SK-N-SH (cell line): ENCODE data around the gene C16orf95. TPM values are rescaled to one million over a fixed set of nuclear protein-coding genes. Genes with fewer than 3 reads are reported as not detected.

ENCODE experiments used
- CTCF ChIA-PET: fragments of 300-600, 350-600 bp; formaldehyde crosslinking; extraction: SDS; loops from one replicate; lab custom pipeline; 2021; lab: Yijun Ruan, JAX
- POLR2A ChIA-PET: fragments of 350-600 bp; sonication (Branson Sonifier 250); formaldehyde crosslinking; extraction: SDS; loops from one replicate; lab custom pipeline; 2020; ENCODE audit warnings: antibody characterized with exemption, inconsistent platforms; lab: Yijun Ruan, JAX
- DNase-seq: peaks from one replicate; pipeline ENCODE4 v3.0.0; 2012
- H2AFZ ChIP-seq: fragments of 200-600 bp; sonication (generic); 2 replicates; pipeline ENCODE4 v1.8.1; 2016; ENCODE audit warnings: antibody characterized with exemption, mild to moderate bottlenecking, low read depth
- H3F3A ChIP-seq: fragments of 200-600 bp; sonication (generic); replicated peaks from 2 replicates; pipeline ENCODE3; 2016; ENCODE audit warnings: antibody characterized with exemption, mild to moderate bottlenecking; ENCODE audit not compliant: insufficient read depth
- H3K27ac ChIP-seq, 2 experiments: fragments of 200-500 bp in 1 of 2; fragments of 200-600 bp in 1 of 2; sonication (Bioruptor generic) in 1 of 2; sonication (generic), shearing (Covaris generic) in 1 of 2; 2 replicates each; pipeline versions ENCODE4 v1.5.1 to v1.6.1; 2014 to 2016; ENCODE audit warnings: low read depth in 2 of 2, inconsistent platforms in 1 of 2, low read length in 1 of 2, mild to moderate bottlenecking in 1 of 2, mixed read lengths in 1 of 2
- H3K27me3 ChIP-seq: fragments of 200-600 bp; sonication (generic), shearing (Covaris generic); 2 replicates; pipeline ENCODE4 v1.6.1; 2016; ENCODE audit warnings: mixed run types; ENCODE audit not compliant: insufficient read depth
- H3K36me3 ChIP-seq, 2 experiments: fragments of 200-500 bp in 1 of 2; fragments of 200-600 bp in 1 of 2; sonication (Bioruptor generic) in 1 of 2; sonication (generic) in 1 of 2; replicated peaks in 1 of 2; 2 replicates each; pipeline versions ENCODE3 to v1.5.1; 2014 to 2016; ENCODE audit warnings: low read length in 1 of 2, mild to moderate bottlenecking in 1 of 2; ENCODE audit not compliant: insufficient read depth in 2 of 2, control insufficient read depth in 1 of 2
- H3K4me1 ChIP-seq, 2 experiments: fragments of 200-500 bp in 1 of 2; fragments of 200-600 bp in 1 of 2; sonication (Bioruptor generic) in 1 of 2; sonication (generic), shearing (Covaris generic) in 1 of 2; 2 replicates each; pipeline versions ENCODE4 v1.5.1 to v1.6.1; 2014 to 2016; ENCODE audit warnings: low read depth in 1 of 2, low read length in 1 of 2, mixed run types in 1 of 2; ENCODE audit not compliant: insufficient read depth in 2 of 2, control insufficient read depth in 1 of 2
- H3K4me2 ChIP-seq: fragments of 200-600 bp; sonication (generic), shearing (Covaris generic); 2 replicates; pipeline ENCODE4 v1.6.1; 2017; ENCODE audit warnings: mixed run types
- H3K4me3 ChIP-seq, 2 experiments: fragments of 200-500 bp in 1 of 2; fragments of 200-600 bp in 1 of 2; sonication (Bioruptor generic) in 1 of 2; sonication (generic), shearing (Covaris generic) in 1 of 2; 2 replicates each; pipeline versions ENCODE4 v1.5.1 to v1.8.1; 2014 to 2016; ENCODE audit warnings: low read depth in 2 of 2, inconsistent platforms in 1 of 2, low read length in 1 of 2, mild to moderate bottlenecking in 1 of 2, mixed read lengths in 1 of 2, moderate library complexity in 1 of 2
- H3K79me2 ChIP-seq: fragments of 200-600 bp; sonication (generic); 2 replicates; pipeline ENCODE4 v1.8.1; 2017; ENCODE audit warnings: mild to moderate bottlenecking; ENCODE audit not compliant: insufficient read depth
- H3K9ac ChIP-seq: fragments of 200-600 bp; sonication (generic); 2 replicates; pipeline ENCODE4 v1.6.1; 2017; ENCODE audit warnings: mixed run types
- H3K9me2 ChIP-seq: fragments of 200-600 bp; sonication (generic); 2 replicates; pipeline ENCODE4 v1.6.1; 2017; ENCODE audit warnings: mixed run types
- H3K9me3 ChIP-seq: fragments of 200-600 bp; sonication (generic); 2 replicates; pipeline ENCODE4 v1.6.1; 2017; ENCODE audit warnings: mixed run types, mild to moderate bottlenecking, moderate library complexity
- H4K20me1 ChIP-seq: fragments of 200-600 bp; sonication (generic); 2 replicates; pipeline ENCODE4 v1.6.1; 2017; ENCODE audit warnings: mild to moderate bottlenecking, mixed run types; ENCODE audit not compliant: insufficient read depth
- ELF1 ChIP-seq: IDR thresholded peaks from 2 replicates; pipeline ENCODE4 v1.4.0; 2012
- FOXM1 ChIP-seq: IDR thresholded peaks from 2 replicates; pipeline ENCODE4 v1.4.0; 2012; ENCODE audit warnings: low read depth, mild to moderate bottlenecking
- GABPA ChIP-seq: IDR thresholded peaks from 2 replicates; pipeline ENCODE4 v1.4.0; 2012; ENCODE audit warnings: low read depth, mild to moderate bottlenecking
- MAX ChIP-seq: IDR thresholded peaks from 2 replicates; pipeline ENCODE4 v1.4.0; 2012; ENCODE audit warnings: low read depth
- NRF1 ChIP-seq: IDR thresholded peaks from 2 replicates; pipeline ENCODE4 v1.6.1; 2012; ENCODE audit warnings: low read depth, mild to moderate bottlenecking, low read length
- RAD21 ChIP-seq: IDR thresholded peaks from 2 replicates; pipeline ENCODE4 v1.6.1; 2012; ENCODE audit warnings: mild to moderate bottlenecking, low read length
- SMC3 ChIP-seq: IDR thresholded peaks from 2 replicates; pipeline ENCODE4 v1.6.1; 2012; ENCODE audit warnings: low read depth, low read length, improper control_type of control experiment
- TCF12 ChIP-seq: IDR thresholded peaks from 2 replicates; pipeline ENCODE4 v1.4.0; 2012
- WGBS: methylation state at CpG from one replicate; pipeline ENCODE4 v1.1.6; 2017; ENCODE audit warnings: low lambda C conversion rate; 5-methylcytosine and 5-hydroxymethylcytosine counted together
- polyA plus RNA-seq, 3 experiments: library from polyadenylated mRNA; depleted of rRNA; stranded (reverse); fragments of >200 nt; gene quantifications; 2 replicates each; pipeline ENCODE4 v1.2.3, GENCODE V29; 2012
- TF ChIP-seq, protein P1 (sequence below): fragments of 200-600 bp; sonication (generic); IDR thresholded peaks from 2 replicates; pipeline ENCODE4 v1.6.1; 2017; ENCODE audit warnings: antibody characterized with exemption, mild to moderate bottlenecking, moderate library complexity
- TF ChIP-seq, protein P2 (sequence below): IDR thresholded peaks from 2 replicates; pipeline ENCODE4 v1.6.1; 2012; ENCODE audit warnings: mild to moderate bottlenecking, low read depth, low read length, moderate library complexity

Gene C16orf95
- polyA plus RNA-seq, 1 of the 3 experiments (the other 2 are of a cell fraction): 5.0 TPM

DNA sequence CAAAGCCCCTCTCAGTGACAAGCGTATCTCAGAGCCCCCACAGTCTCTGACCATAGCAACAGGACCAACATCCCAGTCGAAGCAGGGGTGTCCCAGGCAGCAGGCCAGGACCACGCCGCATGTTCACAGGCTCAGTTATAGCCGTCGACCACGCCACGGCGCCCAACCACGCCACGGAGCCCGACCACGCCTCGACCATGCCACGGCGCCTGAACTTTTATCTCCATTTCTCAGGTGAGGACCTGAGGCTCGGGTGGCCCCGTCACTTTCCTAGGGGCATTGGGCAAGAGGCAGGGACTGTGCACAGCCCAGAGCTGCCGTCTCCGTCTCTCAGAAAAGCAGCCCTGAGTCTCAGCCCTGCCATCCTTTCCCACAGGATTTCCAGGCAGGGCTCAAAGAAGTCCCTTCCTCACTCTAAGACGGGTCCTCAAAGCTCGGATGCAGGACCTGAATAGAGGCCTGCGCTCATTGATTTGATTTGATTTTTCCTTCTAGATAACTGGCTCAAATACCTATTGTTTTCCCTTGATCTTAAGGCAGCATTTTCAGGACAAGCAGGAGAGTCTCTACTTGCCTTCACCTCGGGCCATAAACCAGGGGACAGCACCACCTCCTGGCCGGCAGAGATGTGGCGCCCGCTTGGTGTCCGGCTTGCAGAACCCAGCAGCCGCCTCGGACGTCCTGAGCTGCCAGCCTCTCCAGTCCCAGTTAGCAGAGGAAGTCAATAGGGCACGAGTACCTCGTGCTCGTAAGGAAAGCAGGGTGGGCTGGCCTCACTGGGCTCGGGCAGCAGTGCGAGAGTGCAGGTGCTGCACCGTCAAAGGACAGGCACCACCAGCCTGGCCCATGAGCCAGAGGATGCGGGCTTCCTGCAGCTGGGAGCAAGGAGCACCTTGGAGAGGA is 38.8 kb downstream of the C16orf95 start:
- TF ChIP-seq, protein P1, sequence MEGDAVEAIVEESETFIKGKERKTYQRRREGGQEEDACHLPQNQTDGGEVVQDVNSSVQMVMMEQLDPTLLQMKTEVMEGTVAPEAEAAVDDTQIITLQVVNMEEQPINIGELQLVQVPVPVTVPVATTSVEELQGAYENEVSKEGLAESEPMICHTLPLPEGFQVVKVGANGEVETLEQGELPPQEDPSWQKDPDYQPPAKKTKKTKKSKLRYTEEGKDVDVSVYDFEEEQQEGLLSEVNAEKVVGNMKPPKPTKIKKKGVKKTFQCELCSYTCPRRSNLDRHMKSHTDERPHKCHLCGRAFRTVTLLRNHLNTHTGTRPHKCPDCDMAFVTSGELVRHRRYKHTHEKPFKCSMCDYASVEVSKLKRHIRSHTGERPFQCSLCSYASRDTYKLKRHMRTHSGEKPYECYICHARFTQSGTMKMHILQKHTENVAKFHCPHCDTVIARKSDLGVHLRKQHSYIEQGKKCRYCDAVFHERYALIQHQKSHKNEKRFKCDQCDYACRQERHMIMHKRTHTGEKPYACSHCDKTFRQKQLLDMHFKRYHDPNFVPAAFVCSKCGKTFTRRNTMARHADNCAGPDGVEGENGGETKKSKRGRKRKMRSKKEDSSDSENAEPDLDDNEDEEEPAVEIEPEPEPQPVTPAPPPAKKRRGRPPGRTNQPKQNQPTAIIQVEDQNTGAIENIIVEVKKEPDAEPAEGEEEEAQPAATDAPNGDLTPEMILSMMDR: peak; percentile 92
- TF ChIP-seq FOXM1 (no peak), ELF1 (no peak), SMC3 (peak; percentile 80), RAD21 (peak; percentile 91)
- TF ChIP-seq, all 33 proteins: peak for 3
- peak; percentile 91 for DNase-seq
- Histone ChIP-seq H3K27ac (no peak overlapping the region), H3K36me3 (no peaks in the 10 kb centered on the region), H3K4me2 (peak overlapping the region; percentile 55; the same call in 1 of the 2 replicates), H3F3A (no peaks in the 10 kb centered on the region), H3K4me3 (no peak overlapping the region; a peak in 1 of 4 replicates), H4K20me1 (no peaks in the 10 kb centered on the region), H3K9me3 (no peaks in the 10 kb centered on the region), H3K27me3 (no peaks in the 10 kb centered on the region), H3K9ac (no peak overlapping the region), H3K4me1 (no peaks in the 10 kb centered on the region; a peak in 1 of 4 replicates), H3K79me2 (no peaks in the 10 kb centered on the region), H2AFZ (no peak overlapping the region), H3K9me2 (no peaks in the 10 kb centered on the region)
- POLR2A ChIA-PET: no interaction called here
- WGBS: 58% methylated on average over 30 of the region's 38 CpGs
- CTCF ChIA-PET: interaction anchor here (0.6 to 5.2 kb wide), 46 partner anchors 8 to 723 kb away, joined by 3 to 79 read pairs (median 4); partner anchors contain the start of gene MTHFSD

- H3F3A ChIP-seq: no peaks in the 10 kb centered on the region
- TF ChIP-seq NRF1: no peak
- TF ChIP-seq GABPA: no peak
- TF ChIP-seq MAX: no peak
- no peak for TF ChIP-seq TCF12
- TF ChIP-seq, protein P2, sequence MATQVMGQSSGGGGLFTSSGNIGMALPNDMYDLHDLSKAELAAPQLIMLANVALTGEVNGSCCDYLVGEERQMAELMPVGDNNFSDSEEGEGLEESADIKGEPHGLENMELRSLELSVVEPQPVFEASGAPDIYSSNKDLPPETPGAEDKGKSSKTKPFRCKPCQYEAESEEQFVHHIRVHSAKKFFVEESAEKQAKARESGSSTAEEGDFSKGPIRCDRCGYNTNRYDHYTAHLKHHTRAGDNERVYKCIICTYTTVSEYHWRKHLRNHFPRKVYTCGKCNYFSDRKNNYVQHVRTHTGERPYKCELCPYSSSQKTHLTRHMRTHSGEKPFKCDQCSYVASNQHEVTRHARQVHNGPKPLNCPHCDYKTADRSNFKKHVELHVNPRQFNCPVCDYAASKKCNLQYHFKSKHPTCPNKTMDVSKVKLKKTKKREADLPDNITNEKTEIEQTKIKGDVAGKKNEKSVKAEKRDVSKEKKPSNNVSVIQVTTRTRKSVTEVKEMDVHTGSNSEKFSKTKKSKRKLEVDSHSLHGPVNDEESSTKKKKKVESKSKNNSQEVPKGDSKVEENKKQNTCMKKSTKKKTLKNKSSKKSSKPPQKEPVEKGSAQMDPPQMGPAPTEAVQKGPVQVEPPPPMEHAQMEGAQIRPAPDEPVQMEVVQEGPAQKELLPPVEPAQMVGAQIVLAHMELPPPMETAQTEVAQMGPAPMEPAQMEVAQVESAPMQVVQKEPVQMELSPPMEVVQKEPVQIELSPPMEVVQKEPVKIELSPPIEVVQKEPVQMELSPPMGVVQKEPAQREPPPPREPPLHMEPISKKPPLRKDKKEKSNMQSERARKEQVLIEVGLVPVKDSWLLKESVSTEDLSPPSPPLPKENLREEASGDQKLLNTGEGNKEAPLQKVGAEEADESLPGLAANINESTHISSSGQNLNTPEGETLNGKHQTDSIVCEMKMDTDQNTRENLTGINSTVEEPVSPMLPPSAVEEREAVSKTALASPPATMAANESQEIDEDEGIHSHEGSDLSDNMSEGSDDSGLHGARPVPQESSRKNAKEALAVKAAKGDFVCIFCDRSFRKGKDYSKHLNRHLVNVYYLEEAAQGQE: no peak
- TF ChIP-seq, all 33 proteins: peak for 0
- 65% methylated on average over 11 of the region's 11 CpGs for WGBS
- Histone ChIP-seq H3K4me3 (no peak overlapping the region), H3K9me3 (no peaks in the 10 kb centered on the region), H3K4me2 (no peak overlapping the region), H3K79me2 (no peaks in the 10 kb centered on the region), H4K20me1 (no peaks in the 10 kb centered on the region), H3K36me3 (no peaks in the 10 kb centered on the region), H3K4me1 (no peaks in the 10 kb centered on the region; a peak in 1 of 4 replicates), H3K27me3 (no peaks in the 10 kb centered on the region), H3K9ac (no peak overlapping the region), H2AFZ (no peak overlapping the region), H3K9me2 (no peaks in the 10 kb centered on the region), H3K27ac (no peak overlapping the region)
- no peak for DNase-seq
- ChIA-PET CTCF (interaction anchor here (0.7 to 5.2 kb wide), 7 partner anchors 8 to 712 kb away, joined by 3 to 79 read pairs (median 3); no protein-coding TSS in a partner anchor), POLR2A (interaction anchor here (0.6 kb wide), 1 partner anchor 20 kb away, joined by 3 read pairs; no protein-coding TSS in a partner anchor)
Measured at GRCh38 chr16:87276924-87277323, 40.3 kb downstream of the C16orf95 start.
